ENCODE results near the gene ME3.
A peak's percentile ranks its signal among the peaks of the same experiment; 100 is the strongest.

Gene ME3

DNA sequence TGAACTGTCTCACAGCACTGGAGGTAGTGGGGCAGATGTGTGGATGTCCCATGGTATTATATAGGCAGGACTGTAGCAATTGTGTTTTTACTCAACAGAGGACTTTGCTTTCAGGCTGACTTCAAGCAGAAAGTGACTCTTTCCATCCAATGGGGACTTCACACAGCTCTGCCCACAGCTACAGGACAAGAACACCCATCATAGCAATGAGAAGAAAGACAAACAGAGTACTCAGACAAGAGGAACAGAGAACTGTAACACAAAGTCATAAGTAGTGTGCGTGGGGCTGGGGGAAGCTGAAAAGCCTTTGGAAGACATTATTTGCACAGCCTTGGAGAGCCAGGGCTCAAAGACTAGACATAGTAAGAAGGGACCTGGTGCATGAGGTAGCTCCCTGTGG, 227.4 kb downstream of the ME3 start:
- no peak overlapping the region for H3K4me3 ChIP-seq (ENCODE audit: low read depth, low read length)
- TF ChIP-seq, protein P1, sequence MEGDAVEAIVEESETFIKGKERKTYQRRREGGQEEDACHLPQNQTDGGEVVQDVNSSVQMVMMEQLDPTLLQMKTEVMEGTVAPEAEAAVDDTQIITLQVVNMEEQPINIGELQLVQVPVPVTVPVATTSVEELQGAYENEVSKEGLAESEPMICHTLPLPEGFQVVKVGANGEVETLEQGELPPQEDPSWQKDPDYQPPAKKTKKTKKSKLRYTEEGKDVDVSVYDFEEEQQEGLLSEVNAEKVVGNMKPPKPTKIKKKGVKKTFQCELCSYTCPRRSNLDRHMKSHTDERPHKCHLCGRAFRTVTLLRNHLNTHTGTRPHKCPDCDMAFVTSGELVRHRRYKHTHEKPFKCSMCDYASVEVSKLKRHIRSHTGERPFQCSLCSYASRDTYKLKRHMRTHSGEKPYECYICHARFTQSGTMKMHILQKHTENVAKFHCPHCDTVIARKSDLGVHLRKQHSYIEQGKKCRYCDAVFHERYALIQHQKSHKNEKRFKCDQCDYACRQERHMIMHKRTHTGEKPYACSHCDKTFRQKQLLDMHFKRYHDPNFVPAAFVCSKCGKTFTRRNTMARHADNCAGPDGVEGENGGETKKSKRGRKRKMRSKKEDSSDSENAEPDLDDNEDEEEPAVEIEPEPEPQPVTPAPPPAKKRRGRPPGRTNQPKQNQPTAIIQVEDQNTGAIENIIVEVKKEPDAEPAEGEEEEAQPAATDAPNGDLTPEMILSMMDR (IDR thresholded peaks at IDR 0.05; ENCODE audit: insufficient read depth, low read length, missing control alignments) = no peak
- no peak for DNase-seq (ENCODE audit: low read depth, low spot score)
- CTCF ChIA-PET = interaction anchor here (1.2 to 1.5 kb wide), 3 partner anchors 10 to 84 kb away, joined by 3 to 5 read pairs (median 5); no protein-coding TSS in a partner anchor
- POLR2A ChIA-PET = no interaction called here

DNA sequence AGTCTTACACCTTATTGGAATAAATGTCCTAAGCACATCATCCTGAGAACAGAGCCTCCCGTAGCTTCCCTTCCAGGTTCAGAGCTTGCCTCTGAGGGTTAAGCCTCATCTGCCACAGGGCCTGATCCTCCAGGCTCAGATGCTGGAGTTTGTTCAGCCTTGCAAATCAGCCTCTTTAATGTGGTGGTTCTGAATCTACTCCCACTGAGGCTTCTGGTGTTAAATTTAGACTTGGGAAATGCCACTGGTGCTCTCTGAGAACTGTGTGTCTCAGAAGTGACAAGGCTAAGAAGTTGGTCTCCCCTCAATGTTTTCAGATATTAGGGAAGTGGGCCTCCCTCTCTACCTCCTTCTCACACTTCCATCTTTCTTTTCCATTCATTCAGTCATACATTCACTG, 229.0 kb downstream of the ME3 start:
- TF ChIP-seq, protein P1 (IDR thresholded peaks at IDR 0.05; ENCODE audit: insufficient read depth, low read length, missing control alignments) = no peak
- DNase-seq (ENCODE audit: low read depth, low spot score) = no peak
- CTCF ChIA-PET = interaction anchor here (1.9 to 2.4 kb wide), 2 partner anchors 9 to 427 kb away, joined by 6 to 16 read pairs; no protein-coding TSS in a partner anchor
- POLR2A ChIA-PET = no interaction called here
- no peak overlapping the region for H3K4me3 ChIP-seq (ENCODE audit: low read depth, low read length)

DNA sequence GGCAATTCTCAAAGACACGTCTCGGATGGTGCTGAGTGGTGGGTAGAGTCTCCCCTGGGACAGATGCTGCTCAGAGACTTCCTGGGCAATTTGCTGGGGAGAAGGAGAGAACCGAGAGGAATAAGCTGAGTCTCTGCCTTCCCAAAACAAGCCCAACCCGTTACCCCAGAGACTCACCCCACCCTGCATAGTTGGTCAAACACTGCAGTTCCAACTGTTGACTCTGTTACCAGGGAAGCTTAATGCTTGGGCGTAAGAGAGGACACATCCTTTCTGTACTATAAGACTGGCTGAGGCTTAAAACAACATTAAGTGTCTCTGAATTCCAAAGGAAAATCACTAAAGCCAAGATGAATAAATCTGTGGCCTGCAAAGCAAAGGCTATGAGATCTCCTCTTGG, 229.6 kb downstream of the ME3 start:
- no peak for DNase-seq (ENCODE audit: low read depth, low spot score)
- ChIA-PET CTCF (interaction anchor here (1.1 to 2.4 kb wide), 4 partner anchors 9 to 427 kb away, joined by 4 to 16 read pairs (median 8); no protein-coding TSS in a partner anchor), POLR2A (no interaction called here)
- H3K4me3 ChIP-seq (ENCODE audit: low read depth, low read length) = no peak overlapping the region
- TF ChIP-seq, protein P1 (IDR thresholded peaks at IDR 0.05; ENCODE audit: insufficient read depth, low read length, missing control alignments) = no peak

DNA sequence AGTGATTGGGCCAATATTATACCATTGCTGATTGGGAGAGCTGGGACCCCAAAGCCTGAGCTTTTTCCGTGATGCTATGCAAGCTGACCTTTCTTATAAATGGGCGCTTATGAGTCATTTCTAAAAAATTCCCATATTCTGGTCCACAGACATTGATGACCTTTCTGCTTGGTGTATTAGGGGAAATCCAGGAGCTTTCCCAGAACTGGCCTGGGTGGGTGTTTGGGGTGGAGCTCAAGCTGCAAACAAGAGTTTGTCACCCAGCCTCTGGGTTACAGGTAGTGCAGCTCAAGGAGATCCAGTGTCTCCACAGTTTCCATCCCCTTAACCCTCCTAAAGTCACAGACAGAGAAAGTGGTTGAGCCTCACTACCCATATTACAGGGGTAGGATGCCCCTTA, 230.0 kb downstream of the ME3 start:
- ChIA-PET POLR2A (no interaction called here), CTCF (interaction anchor here (0.9 to 2.4 kb wide), 7 partner anchors 10 to 428 kb away, joined by 3 to 16 read pairs (median 6); no protein-coding TSS in a partner anchor)
- no peak overlapping the region for H3K4me3 ChIP-seq (ENCODE audit: low read depth, low read length)
- DNase-seq (ENCODE audit: low read depth, low spot score) = no peak
- TF ChIP-seq, protein P1 (IDR thresholded peaks at IDR 0.05; ENCODE audit: insufficient read depth, low read length, missing control alignments) = no peak

DNA sequence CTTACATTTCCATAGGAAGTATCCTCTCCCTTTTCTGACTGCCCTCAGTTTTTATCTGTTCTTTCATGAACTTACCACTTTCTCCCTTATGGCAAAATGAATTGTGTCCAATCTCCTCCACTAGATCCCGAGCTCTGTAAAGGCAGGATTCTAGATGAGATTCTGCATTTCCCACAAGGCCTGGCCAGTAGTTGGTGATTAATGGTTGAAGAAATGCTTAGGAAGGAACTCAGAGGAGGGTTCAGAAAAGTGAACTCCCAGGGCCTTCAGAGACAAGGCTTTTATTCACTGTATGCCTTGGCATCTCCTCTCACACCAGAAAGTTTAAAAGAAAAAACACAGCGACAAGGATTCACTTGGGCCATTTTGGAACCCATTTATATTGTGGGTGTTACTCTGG, 231.6 kb downstream of the ME3 start:
- ChIA-PET CTCF (interaction anchor here (2.3 kb wide), 1 partner anchor 80 kb away, joined by 6 read pairs; no protein-coding TSS in a partner anchor), POLR2A (no interaction called here)
- no peak overlapping the region for H3K4me3 ChIP-seq (ENCODE audit: low read depth, low read length)
- DNase-seq (ENCODE audit: low read depth, low spot score) = no peak
- TF ChIP-seq, protein P1 (IDR thresholded peaks at IDR 0.05; ENCODE audit: insufficient read depth, low read length, missing control alignments) = no peak

DNA sequence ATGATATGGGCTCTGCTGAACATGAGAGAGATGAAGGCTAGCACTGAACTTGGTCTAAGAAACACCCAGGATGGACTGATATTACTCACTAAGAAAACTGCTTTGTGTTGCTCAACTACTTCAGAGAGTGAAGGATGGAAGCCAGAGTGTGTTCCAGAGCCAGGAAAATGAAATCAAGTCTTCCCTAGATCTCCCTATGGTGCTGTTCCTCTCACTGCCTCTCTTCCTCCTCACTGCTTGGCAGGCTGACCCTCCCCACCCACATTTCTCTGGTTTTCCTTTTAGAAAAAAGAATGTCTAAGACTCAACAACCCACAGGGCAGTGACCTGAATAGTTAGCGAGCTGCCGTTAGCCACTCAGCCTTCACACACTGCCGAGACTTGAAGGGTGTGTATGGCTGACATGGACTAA, 232.1 kb downstream of the ME3 start:
- ChIA-PET CTCF (interaction anchor here (0.9 to 2.3 kb wide), 5 partner anchors 8 to 79 kb away, joined by 3 to 7 read pairs (median 4); no protein-coding TSS in a partner anchor), POLR2A (no interaction called here)
- TF ChIP-seq, protein P1 (IDR thresholded peaks at IDR 0.05; ENCODE audit: insufficient read depth, low read length, missing control alignments) = no peak
- peak; percentile 37 for DNase-seq (ENCODE audit: low read depth, low spot score)
- no peak overlapping the region for H3K4me3 ChIP-seq (ENCODE audit: low read depth, low read length)

Data from AG04449 (cell line).